ENCODE results near the gene PLCB4. TPM values are rescaled to one million over a fixed set of nuclear protein-coding genes. Genes with fewer than 3 reads are reported as not detected.
A peak's percentile ranks its signal among the peaks of the same experiment; 100 is the strongest.

PLCB4 gene
- total RNA-seq, 1 experiment from 2014 or later: 10.1 TPM

GRCh38 chr20:9442858-9443257 lies 374.0 kb downstream of the PLCB4 start:
- Mint-ChIP-seq H3K36me3 (ENCODE audit: insufficient read depth in 1 of 3, low read depth in 3 of 3) (peaks cover 17 to 20% (median 19%) of the 10 kb centered on the region in 3 experiments), H3K4me1 (peaks cover 9 to 12% of the 10 kb centered on the region in 2 experiments), H3K27ac (0 out of 7 replicates have a peak overlapping the region, but pooled peaks of 1 of the 3 experiments have one; percentile 11), H3K9me3 (peaks cover 5 to 7% of the 10 kb centered on the region in 2 experiments), H3K4me3 (no peak overlapping the region), H3K27me3 (ENCODE audit: low read depth) (no peaks in the 10 kb centered on the region)
- no peak overlapping the region for H3K27ac ChIP-seq (ENCODE audit: insufficient read length, low read depth, low read length)
- no peak overlapping the region for H4K8ac ChIP-seq (replicated peaks; ENCODE audit: insufficient read length, low read depth, low read length)
- H2BK20ac ChIP-seq (ENCODE audit: low read depth, low read length, poor library complexity, severe bottlenecking): no peak overlapping the region
- H3K4me2 ChIP-seq (ENCODE audit: insufficient read depth, insufficient read length, low read length): no peak overlapping the region
- H4K5ac ChIP-seq (ENCODE audit: insufficient read length, low read depth, low read length): no peak overlapping the region
- no peaks in the 10 kb centered on the region for H4K20me1 ChIP-seq (ENCODE audit: control insufficient read depth, insufficient read depth, insufficient read length)
- TF ChIP-seq, protein P1, sequence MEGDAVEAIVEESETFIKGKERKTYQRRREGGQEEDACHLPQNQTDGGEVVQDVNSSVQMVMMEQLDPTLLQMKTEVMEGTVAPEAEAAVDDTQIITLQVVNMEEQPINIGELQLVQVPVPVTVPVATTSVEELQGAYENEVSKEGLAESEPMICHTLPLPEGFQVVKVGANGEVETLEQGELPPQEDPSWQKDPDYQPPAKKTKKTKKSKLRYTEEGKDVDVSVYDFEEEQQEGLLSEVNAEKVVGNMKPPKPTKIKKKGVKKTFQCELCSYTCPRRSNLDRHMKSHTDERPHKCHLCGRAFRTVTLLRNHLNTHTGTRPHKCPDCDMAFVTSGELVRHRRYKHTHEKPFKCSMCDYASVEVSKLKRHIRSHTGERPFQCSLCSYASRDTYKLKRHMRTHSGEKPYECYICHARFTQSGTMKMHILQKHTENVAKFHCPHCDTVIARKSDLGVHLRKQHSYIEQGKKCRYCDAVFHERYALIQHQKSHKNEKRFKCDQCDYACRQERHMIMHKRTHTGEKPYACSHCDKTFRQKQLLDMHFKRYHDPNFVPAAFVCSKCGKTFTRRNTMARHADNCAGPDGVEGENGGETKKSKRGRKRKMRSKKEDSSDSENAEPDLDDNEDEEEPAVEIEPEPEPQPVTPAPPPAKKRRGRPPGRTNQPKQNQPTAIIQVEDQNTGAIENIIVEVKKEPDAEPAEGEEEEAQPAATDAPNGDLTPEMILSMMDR (conservative IDR thresholded peaks at IDR 0.05): no peak
- no peaks in the 10 kb centered on the region for H3K23me2 ChIP-seq (ENCODE audit: insufficient read length, low read depth, low read length, poor library complexity, severe bottlenecking)
- H3K9me3 ChIP-seq (ENCODE audit: control insufficient read depth, low read depth, low read length): peaks cover 8% of the 10 kb centered on the region
- H3K9ac ChIP-seq (ENCODE audit: extremely low read depth, insufficient read length, low read length): no peak overlapping the region
- no peak overlapping the region for H2AK5ac ChIP-seq (ENCODE audit: insufficient read length, low read length)
- no peaks in the 10 kb centered on the region for H3K79me2 ChIP-seq (ENCODE audit: insufficient read depth, low read length)
- no peaks in the 10 kb centered on the region for H3K79me1 ChIP-seq (ENCODE audit: insufficient read depth, low read depth, low read length, poor library complexity, severe bottlenecking)
- no peak overlapping the region for H3K14ac ChIP-seq (ENCODE audit: insufficient read depth, low read length)
- H3T11ph ChIP-seq (ENCODE audit: low read length): no peak overlapping the region
- no peak overlapping the region for H3K23ac ChIP-seq (ENCODE audit: insufficient read length, low read depth, low read length)
- no peak overlapping the region for H2AFZ ChIP-seq (ENCODE audit: low read length)
- H3K4ac ChIP-seq (ENCODE audit: low read depth, low read length): no peak overlapping the region
- DNase-seq: no peak
- no peak overlapping the region for H4K91ac ChIP-seq (ENCODE audit: insufficient read length, low read depth, low read length)
- no peaks in the 10 kb centered on the region for H3K27me3 ChIP-seq (ENCODE audit: insufficient read depth, low read length)
- H3K56ac ChIP-seq (ENCODE audit: insufficient read length, low read depth, low read length): no peak overlapping the region
- H2BK15ac ChIP-seq (ENCODE audit: low read depth, low read length): no peak overlapping the region
- H3K4me1 ChIP-seq (ENCODE audit: insufficient read depth, low read length): no peaks in the 10 kb centered on the region
- H2BK5ac ChIP-seq (ENCODE audit: insufficient read length, low read length): no peak overlapping the region
- no peak overlapping the region for H2BK12ac ChIP-seq (ENCODE audit: insufficient read length, low read depth, low read length)
- H3K18ac ChIP-seq (ENCODE audit: insufficient read length, low read depth, low read length): no peak overlapping the region
- H2BK120ac ChIP-seq (ENCODE audit: low read depth, low read length, poor library complexity, severe bottlenecking): no peak overlapping the region
